Subcutaneous adipose tissue (tissue), 4 donors: ENCODE results near the gene NDUFA5. TPM values are rescaled to one million over a fixed set of nuclear protein-coding genes. Genes with fewer than 3 reads are reported as not detected.

Experiments used
- CTCF ChIP-seq: fragments of 450-650 bp; IDR thresholded peaks from one replicate; pipeline ENCODE4 v1.5.1; 2016; ENCODE audit warnings: low read depth, mild to moderate bottlenecking, control low read depth, antibody characterized with exemption, moderate library complexity
- total RNA-seq, 4 donors: library from RNA; depleted of rRNA; stranded (reverse); fragments of >200 nt; gene quantifications; one replicate each; pipeline ENCODE4 v1.1.0, GENCODE V29; 2016

The NDUFA5 gene
- 10 to 100 TPM; 39.0 to 68.2 (median 39.1) TPM for total RNA-seq

- TF ChIP-seq CTCF, result no peak
Observed at GRCh38 chr7:123557398-123558288, at the start of gene NDUFA5. Gene NDUFA5 (minus strand): TSS chr7:123557818. CDS start chr7:123557795, 23 bp downstream.

GRCh38 chr7:123604739-123605138 lies 47.1 kb upstream of the NDUFA5 start:
- no peak for TF ChIP-seq CTCF

GRCh38 chr7:123602648-123603047 lies 45.0 kb upstream of the NDUFA5 start:
- TF ChIP-seq CTCF, result no peak

GRCh38 chr7:123601530-123601929 lies 43.9 kb upstream of the NDUFA5 start, which contains the start of gene ASB15:
Gene ASB15 (plus strand): TSS chr7:123601821. CDS start chr7:123614503, 12,682 bp downstream.
- TF ChIP-seq CTCF, result no peak

GRCh38 chr7:123600876-123601275 lies 43.3 kb upstream of the NDUFA5 start:
- no peak for TF ChIP-seq CTCF

- TF ChIP-seq CTCF, result no peak
Observed at GRCh38 chr7:123599766-123600165, 42.1 kb upstream of the NDUFA5 start.

- TF ChIP-seq CTCF, result no peak
Observed at GRCh38 chr7:123598657-123599056, 41.0 kb upstream of the NDUFA5 start.
